Loucy (cell line): ENCODE measurements around the gene FBN1.

ENCODE experiments used
- CTCF ChIP-seq: fragments of 200-600 bp; sonication (generic); conservative IDR thresholded peaks from 2 replicates; pipeline ENCODE4 v1.5.1; 2014; ENCODE audit warnings: mild to moderate bottlenecking, antibody characterized with exemption, low read length
- EZH2phosphoT487 ChIP-seq: fragments of 200-600 bp; IDR thresholded peaks from 2 replicates; pipeline ENCODE4 v1.6.1; 2018; ENCODE audit warnings: antibody characterized with exemption, mild to moderate bottlenecking, moderate library complexity, borderline replicate concordance

GRCh38 chr15:48622237-48622636 is 23.3 kb downstream of the FBN1 start:
- TF ChIP-seq EZH2phosphoT487: no peak
- TF ChIP-seq CTCF: no peak
